C1 segment of cervical spinal cord (tissue), 14 donors: ENCODE data around the gene JARID2.
"Not testable (repeated sequence)": the region's sequence is repeated elsewhere in the genome, so short reads cannot be mapped to it uniquely, and the experiment has no call there.

Experiments
- DNase-seq, 14 donors: peaks; one replicate each; lab custom pipeline; 2025; lab: John Stamatoyannopoulos, UW

The JARID2 gene

GRCh38 chr6:15536198-15536955 is 290.5 kb downstream of the JARID2 start:
- DNase-seq = no peak

GRCh38 chr6:15538106-15538505 is 292.2 kb downstream of the JARID2 start:
- no peak for DNase-seq

- DNase-seq = no peak
Observed at GRCh38 chr6:15538766-15539495, 293.1 kb downstream of the JARID2 start.

- DNase-seq = no peak
Observed at GRCh38 chr6:15539722-15540270, 293.9 kb downstream of the JARID2 start.

- not testable (repeated sequence) for DNase-seq
Observed at GRCh38 chr6:15543332-15543917, 297.6 kb downstream of the JARID2 start.

GRCh38 chr6:15544321-15544900 is 298.5 kb downstream of the JARID2 start:
- DNase-seq = no peak

GRCh38 chr6:15546591-15546990 is 300.7 kb downstream of the JARID2 start:
- DNase-seq = no peak

GRCh38 chr6:15547400-15547799 is 301.5 kb downstream of the JARID2 start:
- no peak for DNase-seq

GRCh38 chr6:15549371-15549770 is 303.5 kb downstream of the JARID2 start:
- DNase-seq = no peak

GRCh38 chr6:15550546-15551123 is 304.8 kb downstream of the JARID2 start:
- DNase-seq = no peak

- DNase-seq = no peak
Observed at GRCh38 chr6:15551262-15551661, 305.4 kb downstream of the JARID2 start.

GRCh38 chr6:15551798-15552197 is 305.9 kb downstream of the JARID2 start:
- DNase-seq = no peak

GRCh38 chr6:15553031-15553430 is 307.2 kb downstream of the JARID2 start:
- DNase-seq = no peak

GRCh38 chr6:15553736-15554294 is 307.9 kb downstream of the JARID2 start:
- no peak for DNase-seq

- no peak for DNase-seq
Observed at GRCh38 chr6:15554728-15555100, 308.8 kb downstream of the JARID2 start.

GRCh38 chr6:15555101-15556038 is 309.5 kb downstream of the JARID2 start:
- no peak for DNase-seq

- DNase-seq = no peak
Observed at GRCh38 chr6:15556711-15557110, 310.8 kb downstream of the JARID2 start.

- no peak for DNase-seq
Observed at GRCh38 chr6:15557174-15557573, 311.3 kb downstream of the JARID2 start.

- no peak for DNase-seq
Observed at GRCh38 chr6:15560713-15561112, 314.8 kb downstream of the JARID2 start.
